Astrocyte (in vitro differentiated cells and primary cell): ENCODE results near the gene IPO13. TPM values are rescaled to one million over a fixed set of nuclear protein-coding genes. Genes with fewer than 3 reads are reported as not detected.

Experiments
- DNase-seq: peaks from one replicate; pipeline ENCODE4 v3.0.0-alpha.2; 2010; ENCODE audit warnings: low read depth
- FAIRE-seq: peaks from 2 replicates; lab custom pipeline; 2011; peaks lifted over from hg19 to GRCh38; lab: Jason Lieb, UNC
- H2AFZ ChIP-seq: 2 replicates; pipeline ENCODE4 v1.6.0; 2012; ENCODE audit warnings: low read depth, low read length, inconsistent platforms
- H3K27ac ChIP-seq: 2 replicates; pipeline ENCODE4 v1.5.1; 2011; ENCODE audit warnings: low read depth, low read length, inconsistent platforms
- H3K27me3 ChIP-seq: 2 replicates; pipeline ENCODE4 v1.6.0; 2011; ENCODE audit warnings: low read length, inconsistent platforms; ENCODE audit not compliant: insufficient read depth
- H3K36me3 ChIP-seq: 2 replicates; pipeline ENCODE4 v1.5.1; 2011; ENCODE audit warnings: low read length, inconsistent platforms; ENCODE audit not compliant: insufficient read depth
- H3K4me1 ChIP-seq: 2 replicates; pipeline ENCODE4 v1.5.1; 2011; ENCODE audit warnings: low read length, inconsistent platforms; ENCODE audit not compliant: insufficient read depth
- H3K4me2 ChIP-seq: 2 replicates; pipeline ENCODE4 v1.6.0; 2012; ENCODE audit warnings: low read length, inconsistent platforms
- H3K4me3 ChIP-seq: 2 replicates; pipeline ENCODE4 v1.5.1; 2011; ENCODE audit warnings: low read depth, mild to moderate bottlenecking, low read length, inconsistent platforms; ENCODE audit not compliant: insufficient read depth
- H3K79me2 ChIP-seq: 2 replicates; pipeline ENCODE4 v1.6.0; 2012; ENCODE audit warnings: mild to moderate bottlenecking, low read length, inconsistent platforms; ENCODE audit not compliant: insufficient read depth
- H3K9ac ChIP-seq: 2 replicates; pipeline ENCODE4 v1.6.0; 2012; ENCODE audit warnings: mild to moderate bottlenecking, low read length, inconsistent platforms
- H3K9me3 ChIP-seq: 2 replicates; pipeline ENCODE4 v1.5.1; 2012; ENCODE audit warnings: low read depth, mild to moderate bottlenecking, low read length, inconsistent platforms; ENCODE audit not compliant: insufficient read depth
- H4K20me1 ChIP-seq: 2 replicates; pipeline ENCODE4 v1.6.0; 2012; ENCODE audit warnings: low read length, inconsistent platforms; ENCODE audit not compliant: insufficient read depth
- H3K27ac Mint-ChIP-seq: one replicate; pipeline ENCODE4 v1.8.0; 2021; ENCODE audit warnings: mild to moderate bottlenecking, mixed read lengths; ENCODE audit not compliant: unreplicated experiment
- H3K27me3 Mint-ChIP-seq: one replicate; pipeline ENCODE4 v1.8.0; 2021; ENCODE audit warnings: low read depth, mixed read lengths; ENCODE audit not compliant: unreplicated experiment
- H3K36me3 Mint-ChIP-seq: one replicate; pipeline ENCODE4 v1.8.0; 2021; ENCODE audit warnings: low read depth, mixed read lengths; ENCODE audit not compliant: unreplicated experiment
- H3K4me1 Mint-ChIP-seq: one replicate; pipeline ENCODE4 v1.8.0; 2021; ENCODE audit warnings: low read depth, mixed read lengths; ENCODE audit not compliant: unreplicated experiment
- H3K4me3 Mint-ChIP-seq: one replicate; pipeline ENCODE4 v1.8.0; 2021; ENCODE audit warnings: mild to moderate bottlenecking, moderate library complexity, mixed read lengths; ENCODE audit not compliant: unreplicated experiment
- H3K9me3 Mint-ChIP-seq: one replicate; pipeline ENCODE4 v1.8.0; 2021; ENCODE audit warnings: mild to moderate bottlenecking, mixed read lengths; ENCODE audit not compliant: unreplicated experiment
- CTCF ChIP-seq: IDR thresholded peaks from 2 replicates; pipeline ENCODE4 v1.5.1; 2011; ENCODE audit warnings: low read depth, mild to moderate bottlenecking, inconsistent platforms, low read length, moderate library complexity; ENCODE audit not compliant: insufficient read depth
- EZH2 ChIP-seq: IDR thresholded peaks from 2 replicates; pipeline ENCODE4 v1.6.1; 2012; ENCODE audit warnings: mild to moderate bottlenecking, low read length, inconsistent platforms; ENCODE audit not compliant: insufficient read depth
- total RNA-seq: library from RNA; stranded (reverse); gene quantifications from 2 replicates; pipeline ENCODE4 v1.2.1, GENCODE V29; 2021

The IPO13 gene
- total RNA-seq, 1 donor from 2014 or later, result 31.0 TPM

GRCh38 chr1:43919906-43920305, 26.8 kb upstream of the IPO13 start:
- H3K4me1 ChIP-seq, result peaks cover 10% of the 10 kb centered on the region

GRCh38 chr1:43921022-43921421, 25.7 kb upstream of the IPO13 start:
- H3K27ac Mint-ChIP-seq, result no peak overlapping the region
- peaks cover 6% of the 10 kb centered on the region for H3K36me3 Mint-ChIP-seq
- no peaks in the 10 kb centered on the region for H3K27me3 ChIP-seq
- no peak overlapping the region for H3K4me3 Mint-ChIP-seq
- peaks cover 2% of the 10 kb centered on the region for H3K27me3 Mint-ChIP-seq
- DNase-seq, result no peak
- no peaks in the 10 kb centered on the region for H3K9me3 Mint-ChIP-seq
- no peaks in the 10 kb centered on the region for H4K20me1 ChIP-seq
- H3K4me1 ChIP-seq, result peaks cover 10% of the 10 kb centered on the region
- no peaks in the 10 kb centered on the region for H3K9me3 ChIP-seq
- H3K79me2 ChIP-seq, result no peaks in the 10 kb centered on the region
- no peak overlapping the region for H3K9ac ChIP-seq
- no peak overlapping the region for H2AFZ ChIP-seq
- peaks cover 14% of the 10 kb centered on the region for H3K4me1 Mint-ChIP-seq
- peak overlapping the region; percentile 58 for H3K27ac ChIP-seq
- TF ChIP-seq CTCF, result no peak
- no peak for TF ChIP-seq EZH2
- no peak overlapping the region for H3K4me3 ChIP-seq
- FAIRE-seq, result no peak
- peaks cover 4% of the 10 kb centered on the region for H3K36me3 ChIP-seq
- peak overlapping the region; percentile 42 for H3K4me2 ChIP-seq

More at GRCh38 chr1:43919906-43920305, 26.8 kb upstream of the IPO13 start:
- H3K9me3 Mint-ChIP-seq, result no peaks in the 10 kb centered on the region
- no peak overlapping the region for H3K4me3 ChIP-seq
- peaks cover 14% of the 10 kb centered on the region for H3K4me1 Mint-ChIP-seq
- no peaks in the 10 kb centered on the region for H3K27me3 ChIP-seq
- H3K27ac ChIP-seq, result no peak overlapping the region
- H4K20me1 ChIP-seq, result no peaks in the 10 kb centered on the region
- no peaks in the 10 kb centered on the region for H3K9me3 ChIP-seq
- H3K79me2 ChIP-seq, result no peaks in the 10 kb centered on the region
- H3K27me3 Mint-ChIP-seq, result peaks cover 2% of the 10 kb centered on the region
- H3K4me2 ChIP-seq, result no peak overlapping the region
- H3K36me3 ChIP-seq, result no peaks in the 10 kb centered on the region
- H2AFZ ChIP-seq, result no peak overlapping the region
- TF ChIP-seq CTCF, result no peak
- no peak for TF ChIP-seq EZH2
- no peak overlapping the region for H3K4me3 Mint-ChIP-seq
- DNase-seq (no peak), FAIRE-seq (no peak)
- no peak overlapping the region for H3K9ac ChIP-seq
- H3K36me3 Mint-ChIP-seq, result peaks cover 4% of the 10 kb centered on the region
- H3K27ac Mint-ChIP-seq, result peak overlapping the region; percentile 70

- H3K4me3 Mint-ChIP-seq, result no peak overlapping the region
- no peak overlapping the region for H3K27ac Mint-ChIP-seq
- H3K27ac ChIP-seq, result no peak overlapping the region
- peaks cover under 1% of the 10 kb centered on the region for H3K9me3 Mint-ChIP-seq
- no peak overlapping the region for H2AFZ ChIP-seq
- H3K4me2 ChIP-seq, result no peak overlapping the region
- H3K4me1 Mint-ChIP-seq, result peaks cover 16% of the 10 kb centered on the region
- FAIRE-seq, result peak; percentile 17
- H3K36me3 ChIP-seq, result peaks cover 4% of the 10 kb centered on the region
- no peaks in the 10 kb centered on the region for H3K27me3 ChIP-seq
- H3K4me3 ChIP-seq, result no peak overlapping the region
- H3K4me1 ChIP-seq, result peaks cover 10% of the 10 kb centered on the region
- H3K36me3 Mint-ChIP-seq, result peaks cover 17% of the 10 kb centered on the region
- H3K79me2 ChIP-seq, result no peaks in the 10 kb centered on the region
- H3K9me3 ChIP-seq, result no peaks in the 10 kb centered on the region
- no peak overlapping the region for H3K9ac ChIP-seq
- no peaks in the 10 kb centered on the region for H3K27me3 Mint-ChIP-seq
- TF ChIP-seq CTCF (no peak), EZH2 (no peak)
- no peaks in the 10 kb centered on the region for H4K20me1 ChIP-seq
- no peak for DNase-seq
Observed at GRCh38 chr1:43924516-43924915, 22.2 kb upstream of the IPO13 start.
